ENCODE measurements around the gene RSPO1. TPM values are rescaled to one million over a fixed set of nuclear protein-coding genes. Genes with fewer than 3 reads are reported as not detected.

The RSPO1 gene
- total and polyA plus RNA-seq, 2 donors (not counting 1 experiment from before 2014, with no cell fraction given) = not detected

GRCh38 chr1:37595440-37596181 is 39.1 kb downstream of the RSPO1 start, which contains the start of gene GNL2:
TSS of gene GNL2 (minus strand) at chr1:37595937. CDS start at chr1:37595822, 115 bp downstream.
- ChIA-PET CTCF (interaction anchor here (1.1 to 1.8 kb wide), 5 partner anchors 8 to 100 kb away, joined by 3 to 11 read pairs (median 4); partner anchors contain the start of gene MEAF6), POLR2A (interaction anchor here (0.5 to 0.7 kb wide), 2 partner anchors 96 to 122 kb away, joined by 3 to 5 read pairs; partner anchors contain the start of gene ZC3H12A)
- Histone ChIP-seq H3K4me3 (ENCODE audit: control extremely low read depth in 1 of 5, extremely low read depth in 1 of 5, insufficient read depth in 1 of 5, low read depth in 2 of 5, low read length in 4 of 5) (peak within 1 kb of the TSS; percentile 67 to 96 (median 92)), H3K9me3 (ENCODE audit: control extremely low read depth in 1 of 3, control insufficient read depth in 2 of 3, insufficient read depth in 1 of 3, low read length in 2 of 3) (no peaks in the 10 kb centered on the region), H3K4me1 (ENCODE audit: control insufficient read depth in 2 of 2, insufficient read depth in 2 of 2, low read length in 2 of 2) (peaks cover 16 to 20% of the 10 kb centered on the region in 2 donors), H3K36me3 (replicated peaks in 1 of 2; ENCODE audit: control extremely low read depth in 1 of 2, control insufficient read depth in 1 of 2, extremely low read depth in 1 of 2, insufficient read depth in 2 of 2, low read length in 1 of 2) (peaks cover 0 to 19% of the 10 kb centered on the region in 2 experiments), H2AFZ (ENCODE audit: insufficient read depth, low read depth, low read length, poor library complexity, severe bottlenecking) (peak within 1 kb of the TSS; percentile 83), H3K27me3 (replicated peaks in 1 of 4; ENCODE audit: control extremely low read depth in 1 of 4, control insufficient read depth in 3 of 4, insufficient read depth in 4 of 4, low read length in 3 of 4) (peaks cover 0 to 3% (median 0%) of the 10 kb centered on the region in 4 experiments), H3K4me2 (replicated peaks; ENCODE audit: low read depth, low read length, poor library complexity, severe bottlenecking) (peak within 1 kb of the TSS; percentile 85), H3K9ac (ENCODE audit: low read length) (peak within 1 kb of the TSS; percentile 85), H3K79me2 (ENCODE audit: control insufficient read depth, insufficient read depth, low read length) (peaks cover 35% of the 10 kb centered on the region), H4K20me1 (ENCODE audit: control insufficient read depth, insufficient read depth, low read length, poor library complexity, severe bottlenecking) (peaks cover 28% of the 10 kb centered on the region), H3K27ac (ENCODE audit: low read length in 2 of 2) (peak within 1 kb of the TSS; percentile 77 to 90)
- Mint-ChIP-seq H3K4me1 (peaks cover 26% of the 10 kb centered on the region), H3K27me3 (no peaks in the 10 kb centered on the region), H3K9me3 (ENCODE audit: insufficient read depth) (no peaks in the 10 kb centered on the region), H3K27ac (peak within 1 kb of the TSS; percentile 93), H3K4me3 (peak within 1 kb of the TSS; percentile 99)
- TF ChIP-seq CTCF (IDR thresholded peaks at IDR 0.05) (no peak), EZH2 (IDR thresholded peaks at IDR 0.05; ENCODE audit: borderline replicate concordance, insufficient read depth, low read depth, low read length, poor library complexity, severe bottlenecking) (no peak)
- intact Hi-C loops (cut with micrococcal nuclease) = loop anchor here (1.0 to 5.0 kb wide), 5 partner anchors 41 to 264 kb away; partner anchors contain the start of genes CDCA8, MEAF6, MTF1 and SNIP1
- WGBS (ENCODE audit: insufficient coverage) = under 1% methylated on average over 51 of the region's 51 CpGs
- peak; percentile 98 for ATAC-seq (ENCODE audit: low read depth)
- peak; percentile 99 for DNase-seq

- no peaks in the 10 kb centered on the region for H3K27me3 ChIP-seq (replicated peaks in 1 of 4; ENCODE audit: control extremely low read depth in 1 of 4, control insufficient read depth in 3 of 4, insufficient read depth in 4 of 4, low read length in 3 of 4)
- Mint-ChIP-seq H3K27me3 (no peaks in the 10 kb centered on the region), H3K4me1 (peaks cover 26% of the 10 kb centered on the region), H3K9me3 (ENCODE audit: insufficient read depth) (no peaks in the 10 kb centered on the region), H3K4me3 (peak overlapping the region; percentile 29), H3K27ac (no peak overlapping the region)
- POLR2A ChIA-PET = no interaction called here
- peaks cover 0 to 35% of the 10 kb centered on the region in 2 experiments for H3K36me3 ChIP-seq (replicated peaks in 1 of 2; ENCODE audit: control extremely low read depth in 1 of 2, control insufficient read depth in 1 of 2, extremely low read depth in 1 of 2, insufficient read depth in 2 of 2, low read length in 1 of 2)
- H3K9ac ChIP-seq (ENCODE audit: low read length) = no peak overlapping the region
- no peak overlapping the region for H3K4me3 ChIP-seq (ENCODE audit: control extremely low read depth in 1 of 5, extremely low read depth in 1 of 5, insufficient read depth in 1 of 5, low read depth in 2 of 5, low read length in 4 of 5)
- peaks cover 39% of the 10 kb centered on the region for H3K79me2 ChIP-seq (ENCODE audit: control insufficient read depth, insufficient read depth, low read length)
- TF ChIP-seq EZH2 (IDR thresholded peaks at IDR 0.05; ENCODE audit: borderline replicate concordance, insufficient read depth, low read depth, low read length, poor library complexity, severe bottlenecking) = no peak
- no peak for TF ChIP-seq CTCF (IDR thresholded peaks at IDR 0.05)
- intact Hi-C loops (cut with micrococcal nuclease) = no loop called here
- 100% methylated on average over 5 of the region's 6 CpGs for WGBS (ENCODE audit: insufficient coverage)
- H3K27ac ChIP-seq (ENCODE audit: low read length in 2 of 2) = no peak overlapping the region
- H3K9me3 ChIP-seq (ENCODE audit: control extremely low read depth in 1 of 3, control insufficient read depth in 2 of 3, insufficient read depth in 1 of 3, low read length in 2 of 3) = no peaks in the 10 kb centered on the region
- no peak overlapping the region for H2AFZ ChIP-seq (ENCODE audit: insufficient read depth, low read depth, low read length, poor library complexity, severe bottlenecking)
- CTCF ChIA-PET = interaction anchor here (1.4 kb wide), 1 partner anchor 9 kb away, joined by 4 read pairs; no protein-coding TSS in a partner anchor
- DNase-seq (no peak), ATAC-seq (ENCODE audit: low read depth) (no peak)
- no peak overlapping the region for H3K4me2 ChIP-seq (replicated peaks; ENCODE audit: low read depth, low read length, poor library complexity, severe bottlenecking)
- H4K20me1 ChIP-seq (ENCODE audit: control insufficient read depth, insufficient read depth, low read length, poor library complexity, severe bottlenecking) = peaks cover 31% of the 10 kb centered on the region
- peaks cover 16 to 20% of the 10 kb centered on the region in 2 donors for H3K4me1 ChIP-seq (ENCODE audit: control insufficient read depth in 2 of 2, insufficient read depth in 2 of 2, low read length in 2 of 2)
These were observed 41.0 kb downstream of the RSPO1 start for GRCh38 chr1:37593726-37594125.

All from B cell (primary cell).